Daoy (cell line): Measurements from ENCODE around the gene RNF207. TPM values are rescaled to one million over a fixed set of nuclear protein-coding genes. Genes with fewer than 3 reads are reported as not detected.

Experiments
- DNase-seq: peaks from one replicate; pipeline ENCODE4 v3.0.0-alpha.2; 2015; ENCODE audit warnings: low read depth
- total RNA-seq: library from RNA; depleted of rRNA; stranded (reverse); fragments of >200 nt; shearing (Covaris generic); gene quantifications from 2 replicates; pipeline ENCODE4 v1.2.3, GENCODE V29; 2014; rRNA removed

The RNF207 gene
- total RNA-seq, 1 experiment from 2014 or later, result 6.2 TPM

DNA sequence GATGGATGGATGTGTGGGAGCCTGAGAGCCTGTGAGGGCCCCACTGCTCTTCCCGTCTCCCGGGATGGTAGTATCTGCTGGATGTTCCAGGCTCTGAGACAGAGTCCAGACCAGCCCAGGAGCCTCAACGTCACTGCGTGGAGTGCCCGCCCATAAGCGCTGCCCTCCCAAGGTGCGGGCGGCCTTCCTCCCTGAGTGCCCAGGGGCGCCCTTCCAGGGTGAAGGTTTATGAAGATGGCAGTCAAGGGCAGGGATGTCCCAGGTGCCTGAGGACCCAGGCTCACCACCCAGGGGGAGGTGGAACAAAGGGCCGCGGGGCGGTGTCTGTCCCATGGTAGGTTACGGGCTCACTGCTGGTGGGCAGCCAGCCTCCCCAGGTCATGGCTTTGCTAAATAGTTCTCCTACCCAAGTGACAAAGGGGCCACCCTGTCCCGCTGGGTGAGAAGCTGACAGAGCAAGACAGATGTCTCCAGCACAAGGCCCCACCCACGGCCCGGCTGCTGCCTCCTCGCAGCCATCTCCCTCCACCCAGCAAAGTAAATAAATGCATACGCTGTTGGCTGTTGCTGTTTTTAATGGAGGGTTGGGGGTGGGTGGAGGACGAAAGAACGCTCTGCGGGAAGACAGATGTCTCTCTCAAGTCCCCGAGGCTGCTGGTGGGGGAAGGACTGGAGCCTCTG lies 63.9 kb downstream of the RNF207 start:
- no peak for DNase-seq

- DNase-seq, result no peak
These were observed 64.5 kb downstream of the RNF207 start for GRCh38 chr1:6270401-6270800.

Other genes with a start within 250 kb of the RNF207 start
- gene NPHP4, start 213.7 kb upstream of the RNF207 start, total RNA-seq, result 3.9 and 5.3 TPM in 2 replicates
- 8.3 and 12.7 TPM in 2 replicates for gene KCNAB2, start 160.2 kb upstream of the RNF207 start, total RNA-seq
- 0.27 and 0.29 TPM in 2 replicates for gene CHD5, start 25.8 kb upstream of the RNF207 start, total RNA-seq
- gene RPL22, start 6.5 kb upstream of the RNF207 start, total RNA-seq, result 158 and 240 TPM in 2 replicates
- gene ICMT, start 29.8 kb downstream of the RNF207 start, total RNA-seq, result 88.7 and 106 TPM in 2 replicates
- not detected in 2 replicates for gene HES3, start 38.1 kb downstream of the RNF207 start, total RNA-seq
- gene GPR153, start 55.0 kb downstream of the RNF207 start, total RNA-seq, result 3.0 and 6.3 TPM in 2 replicates
- 41.9 and 45.1 TPM in 2 replicates for gene ACOT7, start 187.6 kb downstream of the RNF207 start, total RNA-seq
- gene HES2, start 213.8 kb downstream of the RNF207 start, total RNA-seq, result 0.27 TPM in 1 of 2 replicates, not detected in the other
- gene ESPN, start 218.7 kb downstream of the RNF207 start, total RNA-seq, result not detected in 2 replicates